Osteocyte (in vitro differentiated cells): Measurements from ENCODE around the gene SLC39A7. TPM values are rescaled to one million over a fixed set of nuclear protein-coding genes. Genes with fewer than 3 reads are reported as not detected.
A peak's percentile ranks its signal among the peaks of the same experiment; 100 is the strongest.

Experiments
- DNase-seq: peaks from one replicate; pipeline ENCODE4 v3.0.0; 2021; ENCODE audit warnings: mixed read lengths; ENCODE audit not compliant: unreplicated experiment; ENCODE audit errors: extremely low spot score
- H3K27ac Mint-ChIP-seq: one replicate; pipeline ENCODE4 v1.8.0; 2021; ENCODE audit warnings: mild to moderate bottlenecking, mixed read lengths; ENCODE audit not compliant: unreplicated experiment
- H3K27me3 Mint-ChIP-seq: one replicate; pipeline ENCODE4 v1.8.0; 2021; ENCODE audit warnings: mixed read lengths; ENCODE audit not compliant: unreplicated experiment
- H3K36me3 Mint-ChIP-seq: one replicate; pipeline ENCODE4 v1.8.0; 2021; ENCODE audit warnings: mixed read lengths; ENCODE audit not compliant: unreplicated experiment
- H3K4me1 Mint-ChIP-seq: one replicate; pipeline ENCODE4 v1.8.0; 2021; ENCODE audit warnings: mixed read lengths; ENCODE audit not compliant: unreplicated experiment
- H3K4me3 Mint-ChIP-seq: one replicate; pipeline ENCODE4 v1.8.0; 2021; ENCODE audit warnings: mild to moderate bottlenecking, moderate library complexity, mixed read lengths; ENCODE audit not compliant: unreplicated experiment
- H3K9me3 Mint-ChIP-seq: one replicate; pipeline ENCODE4 v1.8.0; 2021; ENCODE audit warnings: mixed read lengths; ENCODE audit not compliant: unreplicated experiment
- CTCF ChIP-seq: fragments of 200-600 bp; sonication (generic); IDR thresholded peaks from 2 replicates; pipeline ENCODE4 v1.5.0; 2021; ENCODE audit warnings: antibody characterized with exemption, mild to moderate bottlenecking, moderate library complexity
- total RNA-seq: library from RNA; stranded (reverse); gene quantifications from 2 replicates; pipeline ENCODE4 v1.2.1, GENCODE V29; 2021

The SLC39A7 gene
- total RNA-seq, 1 donor from 2014 or later = 201 TPM

GRCh38 chr6:33199687-33200218, 914 bp upstream of the SLC39A7 start:
- TF ChIP-seq CTCF = no peak
- Mint-ChIP-seq H3K27me3 (no peaks in the 10 kb centered on the region), H3K4me3 (peak overlapping the region; percentile 98), H3K4me1 (peaks cover 59% of the 10 kb centered on the region), H3K9me3 (no peaks in the 10 kb centered on the region), H3K36me3 (peaks cover 51% of the 10 kb centered on the region), H3K27ac (peak overlapping the region; percentile 73)
- no peak for DNase-seq

GRCh38 chr6:33201147-33201545, 479 bp downstream of the SLC39A7 start:
- DNase-seq = no peak
- H3K27ac Mint-ChIP-seq = peak overlapping the region; percentile 100
- peaks cover 38% of the 10 kb centered on the region for H3K36me3 Mint-ChIP-seq
- peak overlapping the region; percentile 98 for H3K4me3 Mint-ChIP-seq
- H3K27me3 Mint-ChIP-seq = no peaks in the 10 kb centered on the region
- TF ChIP-seq CTCF = no peak
- H3K9me3 Mint-ChIP-seq = no peaks in the 10 kb centered on the region
- peaks cover 70% of the 10 kb centered on the region for H3K4me1 Mint-ChIP-seq

GRCh38 chr6:33201935-33202334, 1.3 kb downstream of the SLC39A7 start:
- DNase-seq = no peak
- Mint-ChIP-seq H3K4me3 (peak overlapping the region; percentile 98), H3K4me1 (peaks cover 76% of the 10 kb centered on the region), H3K9me3 (no peaks in the 10 kb centered on the region), H3K36me3 (peaks cover 32% of the 10 kb centered on the region), H3K27ac (peak overlapping the region; percentile 100), H3K27me3 (no peaks in the 10 kb centered on the region)
- no peak for TF ChIP-seq CTCF

- Mint-ChIP-seq H3K4me1 (peaks cover 74% of the 10 kb centered on the region), H3K36me3 (peaks cover 29% of the 10 kb centered on the region), H3K27ac (peak overlapping the region; percentile 29), H3K9me3 (no peaks in the 10 kb centered on the region), H3K4me3 (peak overlapping the region; percentile 98), H3K27me3 (no peaks in the 10 kb centered on the region)
- DNase-seq = no peak
- no peak for TF ChIP-seq CTCF
These were observed 2.1 kb downstream of the SLC39A7 start for GRCh38 chr6:33202799-33203198.

- Mint-ChIP-seq H3K4me1 (peaks cover 66% of the 10 kb centered on the region), H3K4me3 (peak overlapping the region; percentile 98), H3K27me3 (no peaks in the 10 kb centered on the region), H3K36me3 (peaks cover 29% of the 10 kb centered on the region), H3K27ac (peak overlapping the region; percentile 29), H3K9me3 (no peaks in the 10 kb centered on the region)
- no peak for DNase-seq
- TF ChIP-seq CTCF = no peak
These were observed 2.9 kb downstream of the SLC39A7 start for GRCh38 chr6:33203443-33204164.
